HG03159 (cell line): Measurements from ENCODE around the gene DTNA.
"Not testable (repeated sequence)": the region's sequence is repeated elsewhere in the genome, so short reads cannot be mapped to it uniquely, and the experiment has no call there.

Experiments used
- ATAC-seq: cut with Tn5 transposase; IDR thresholded peaks from one replicate; pipeline ENCODE4 v1.9.1; 2021; ENCODE audit warnings: mild to moderate bottlenecking, moderate library complexity; ENCODE audit not compliant: unreplicated experiment

The DTNA gene

DNA sequence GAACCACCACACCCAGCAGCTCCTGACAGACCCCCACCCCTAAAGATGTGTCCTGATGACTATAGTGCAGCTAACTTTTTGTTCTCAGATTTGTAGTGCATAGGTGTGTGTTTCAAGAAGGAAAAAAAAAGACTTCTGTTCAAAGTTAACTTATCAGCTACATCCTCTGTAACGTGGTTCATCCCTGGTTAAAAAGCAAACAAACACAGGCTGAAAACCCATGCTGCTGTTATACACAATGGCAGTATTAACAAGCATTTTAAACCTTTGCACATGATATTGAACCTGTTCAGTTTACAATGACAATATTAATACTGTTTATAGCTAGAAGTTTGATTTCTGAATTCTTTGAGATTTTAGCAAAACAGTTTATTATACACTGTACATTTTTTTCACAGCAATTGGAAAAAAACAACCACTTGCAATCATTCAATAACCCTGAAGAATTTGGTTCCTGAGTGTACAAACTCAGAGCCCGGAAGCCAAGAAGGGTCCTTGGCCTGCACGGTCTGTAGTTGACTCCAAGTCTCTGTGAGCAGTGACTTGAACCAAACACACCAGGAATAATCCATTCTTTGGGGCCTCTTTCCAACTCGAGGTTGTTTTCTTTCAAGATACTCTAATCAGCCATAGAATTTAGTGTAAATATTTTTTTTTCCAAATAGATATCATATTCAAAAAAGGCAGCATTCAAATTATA is 177.9 kb downstream of the DTNA start:
- no peak for ATAC-seq

DNA sequence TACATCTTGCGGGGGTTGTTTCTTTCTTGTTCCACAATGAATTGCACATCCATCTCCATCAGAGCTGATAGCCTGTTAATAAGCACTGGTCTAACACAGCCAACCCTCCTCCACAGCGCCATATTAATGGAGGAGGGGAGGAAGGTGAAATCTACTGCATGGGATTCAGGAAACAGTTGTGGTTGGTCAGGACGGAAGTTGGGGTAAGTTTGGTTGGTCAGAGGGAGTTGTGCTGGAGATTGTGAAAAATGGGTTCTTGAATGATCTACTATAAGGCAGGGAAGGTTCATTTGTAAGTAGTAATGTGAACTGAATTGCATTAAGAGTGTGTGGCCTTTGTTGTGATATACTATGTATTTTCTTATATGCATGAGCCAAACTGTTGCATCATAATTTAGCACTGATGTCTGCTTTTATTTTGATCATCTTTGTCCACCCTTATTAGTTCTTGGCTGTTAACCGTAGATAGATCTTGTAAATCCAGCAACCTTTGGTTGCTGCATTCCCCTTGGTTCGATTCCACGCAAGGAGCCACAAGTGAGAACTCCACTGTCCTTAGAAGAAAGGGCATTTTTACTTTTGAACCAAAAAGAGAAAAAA is 180.5 kb downstream of the DTNA start:
- no peak for ATAC-seq

DNA sequence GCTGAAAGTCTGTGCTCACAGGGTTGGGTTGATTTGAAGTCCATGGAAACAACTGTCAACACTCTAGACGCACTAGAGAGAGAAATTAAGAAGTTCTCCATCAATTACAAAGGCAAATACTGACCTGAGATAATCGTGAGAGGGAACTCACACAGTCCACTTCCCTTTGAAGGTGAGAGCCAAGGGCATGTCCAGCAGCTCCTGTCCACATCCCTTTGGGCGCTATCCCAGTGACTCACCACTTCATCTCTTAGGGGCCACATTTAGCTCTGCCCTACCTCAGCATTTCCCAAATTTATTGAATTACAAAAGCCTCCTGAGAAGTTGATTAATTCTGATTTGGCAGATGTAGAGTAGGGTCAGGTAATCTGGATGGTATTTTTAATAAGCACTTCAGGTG is 182.3 kb downstream of the DTNA start:
- no peak for ATAC-seq

DNA sequence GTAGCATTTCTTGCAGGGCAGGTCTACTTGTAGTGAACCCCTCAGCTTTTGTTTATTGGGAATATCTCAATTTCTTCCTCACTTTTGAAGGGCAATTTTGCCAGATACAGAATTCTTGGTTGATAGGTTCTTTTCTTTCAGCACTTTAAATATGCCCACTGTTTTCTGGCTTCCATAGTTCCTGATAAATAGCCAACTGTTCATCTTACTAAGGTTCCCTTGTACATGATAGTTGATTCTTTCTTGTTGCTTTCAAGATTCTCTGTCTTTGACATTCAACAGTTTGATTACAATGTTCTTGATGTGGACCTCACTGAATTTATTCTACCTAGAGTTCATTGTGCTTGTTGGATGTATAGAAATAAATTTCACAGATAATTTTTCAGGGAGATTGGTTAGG is 183.1 kb downstream of the DTNA start:
- no peak for ATAC-seq

DNA sequence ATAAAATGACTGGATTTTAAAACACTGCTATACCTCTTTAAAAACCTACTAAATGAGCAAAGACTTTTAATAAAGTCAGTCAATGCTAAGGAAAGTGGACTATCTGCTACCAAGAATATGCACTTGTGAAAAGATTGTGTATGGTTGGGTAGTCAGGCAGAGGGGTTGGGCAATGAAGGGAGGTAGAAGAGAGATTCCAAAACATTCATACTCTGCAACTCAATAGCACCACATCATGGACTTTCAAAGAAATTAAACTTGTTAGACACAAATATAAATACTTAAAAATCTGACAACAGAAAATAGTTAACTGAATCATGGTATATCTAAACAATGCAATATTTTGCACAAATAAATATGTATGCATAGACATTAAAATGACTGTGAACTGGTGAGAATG is 191.2 kb downstream of the DTNA start:
- ATAC-seq, result no peak

DNA sequence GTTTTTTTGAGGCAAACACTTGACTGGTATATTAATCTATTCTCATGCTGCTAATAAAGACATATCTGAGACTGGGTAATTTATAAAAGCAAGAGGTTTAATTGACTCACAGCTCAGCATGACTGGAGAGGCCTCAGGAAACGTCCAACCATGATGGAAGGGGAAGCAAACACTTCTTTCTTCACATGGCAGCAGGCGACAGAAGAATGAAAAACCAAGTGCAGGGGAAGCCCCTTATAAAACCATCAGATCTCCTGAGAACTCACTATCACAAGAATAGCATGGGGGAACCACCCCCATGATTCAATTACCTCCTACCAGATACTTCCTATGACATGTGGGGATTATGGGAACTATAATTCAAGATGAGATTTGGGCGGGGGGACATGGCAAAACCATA is 194.9 kb downstream of the DTNA start:
- no peak for ATAC-seq

DNA sequence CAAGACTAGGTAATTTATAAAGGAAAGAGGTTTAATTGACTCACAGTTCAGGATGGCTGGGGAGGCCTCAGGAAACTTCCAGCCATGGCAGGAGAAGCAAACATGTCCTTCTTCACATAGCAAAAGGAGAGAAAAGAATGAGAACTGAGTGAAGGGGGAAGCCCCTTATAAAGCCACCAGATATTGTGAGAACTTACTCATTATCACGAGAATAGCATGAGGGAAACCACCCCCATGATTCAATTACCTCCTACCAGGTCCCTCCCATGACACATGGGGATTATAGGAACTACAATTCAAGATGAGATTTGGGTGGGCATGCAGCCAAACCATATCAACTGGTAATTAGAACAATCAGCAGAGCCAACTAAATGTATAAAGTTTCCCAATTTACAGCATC is 196.9 kb downstream of the DTNA start:
- ATAC-seq, result not testable (repeated sequence)

DNA sequence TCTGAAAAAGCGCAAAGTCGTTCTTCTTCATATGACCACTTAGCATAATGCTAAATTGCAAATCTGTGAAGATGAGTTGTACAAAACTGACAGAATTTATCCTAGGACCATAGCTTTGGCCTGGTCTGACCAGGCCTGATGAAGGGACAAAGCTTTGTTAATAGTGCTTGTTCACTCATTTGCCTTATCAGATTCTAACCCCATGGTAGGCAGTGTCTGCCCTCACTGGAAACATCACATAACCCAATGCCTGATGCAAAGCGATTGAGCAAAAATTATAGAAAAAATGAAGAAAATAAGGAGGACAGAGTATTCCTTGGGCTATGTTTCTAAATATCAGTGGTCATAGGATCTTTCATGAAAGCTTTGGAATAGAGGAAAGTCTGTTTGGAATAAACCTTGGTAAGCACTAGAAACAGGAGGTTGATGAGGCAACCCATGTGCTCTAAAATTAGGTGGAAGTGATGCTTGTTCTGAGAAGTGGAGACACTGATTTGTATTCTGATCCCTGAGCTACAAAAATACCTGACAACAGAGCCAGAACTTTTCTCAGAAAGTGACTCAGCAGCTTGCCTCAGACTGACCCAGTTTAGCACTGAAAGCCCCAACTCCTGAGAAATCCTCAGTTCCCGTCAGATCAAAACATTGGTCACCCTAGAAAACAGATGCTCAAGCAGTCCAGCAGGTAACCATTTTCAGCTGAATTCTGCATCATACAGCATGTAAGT is 199.7 kb downstream of the DTNA start:
- no peak for ATAC-seq

DNA sequence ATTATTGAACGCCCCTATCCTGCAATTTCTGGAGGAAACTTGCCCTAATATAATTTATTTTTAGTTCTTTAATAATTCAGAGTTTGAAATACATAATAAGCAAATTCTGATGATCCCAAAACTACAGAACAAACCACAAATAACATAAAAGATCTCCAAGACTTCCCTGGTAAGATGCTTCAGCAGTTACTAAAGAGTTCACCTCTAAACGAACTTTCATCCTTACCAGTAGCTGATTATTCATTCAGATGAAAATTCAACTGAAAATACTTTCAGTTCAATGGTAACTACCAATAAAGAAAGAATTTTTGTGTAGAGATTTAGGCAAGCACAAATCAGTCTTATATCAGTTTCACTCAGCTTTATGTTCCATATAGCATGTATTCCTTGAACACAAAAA is 201.0 kb downstream of the DTNA start:
- no peak for ATAC-seq

DNA sequence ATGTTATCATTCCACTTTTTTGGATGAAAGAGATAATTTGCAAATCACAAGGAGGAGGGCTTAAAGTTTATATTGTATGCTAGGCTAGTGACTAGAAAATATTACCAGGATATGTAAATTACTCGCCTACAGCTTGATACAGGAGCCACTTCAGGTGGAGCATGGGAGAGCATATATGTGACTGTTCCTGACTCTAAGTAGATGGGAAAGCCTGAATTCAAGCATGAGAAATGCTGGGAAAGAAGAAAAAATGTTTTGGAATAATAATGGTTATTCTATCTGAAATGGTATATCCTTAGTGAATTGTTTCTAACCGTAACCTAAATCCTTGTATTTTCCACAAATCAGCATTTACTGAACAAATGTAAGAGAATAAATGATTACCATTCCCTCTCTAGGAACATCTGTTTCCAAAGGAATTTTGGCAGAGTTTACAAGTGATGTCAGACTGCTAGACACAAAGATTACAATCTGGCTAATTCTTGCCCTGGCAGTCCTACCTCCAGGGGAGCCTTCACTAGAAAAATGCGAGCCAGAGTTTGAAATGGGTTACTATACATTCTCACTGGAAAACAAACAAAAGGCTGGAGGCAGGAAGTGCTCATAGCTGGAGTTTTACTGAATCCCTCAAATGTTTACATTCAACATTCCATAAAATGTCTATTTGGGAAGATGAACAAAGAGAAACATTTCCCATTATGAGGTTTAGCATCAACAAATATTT is 201.7 kb downstream of the DTNA start:
- ATAC-seq, result no peak

DNA sequence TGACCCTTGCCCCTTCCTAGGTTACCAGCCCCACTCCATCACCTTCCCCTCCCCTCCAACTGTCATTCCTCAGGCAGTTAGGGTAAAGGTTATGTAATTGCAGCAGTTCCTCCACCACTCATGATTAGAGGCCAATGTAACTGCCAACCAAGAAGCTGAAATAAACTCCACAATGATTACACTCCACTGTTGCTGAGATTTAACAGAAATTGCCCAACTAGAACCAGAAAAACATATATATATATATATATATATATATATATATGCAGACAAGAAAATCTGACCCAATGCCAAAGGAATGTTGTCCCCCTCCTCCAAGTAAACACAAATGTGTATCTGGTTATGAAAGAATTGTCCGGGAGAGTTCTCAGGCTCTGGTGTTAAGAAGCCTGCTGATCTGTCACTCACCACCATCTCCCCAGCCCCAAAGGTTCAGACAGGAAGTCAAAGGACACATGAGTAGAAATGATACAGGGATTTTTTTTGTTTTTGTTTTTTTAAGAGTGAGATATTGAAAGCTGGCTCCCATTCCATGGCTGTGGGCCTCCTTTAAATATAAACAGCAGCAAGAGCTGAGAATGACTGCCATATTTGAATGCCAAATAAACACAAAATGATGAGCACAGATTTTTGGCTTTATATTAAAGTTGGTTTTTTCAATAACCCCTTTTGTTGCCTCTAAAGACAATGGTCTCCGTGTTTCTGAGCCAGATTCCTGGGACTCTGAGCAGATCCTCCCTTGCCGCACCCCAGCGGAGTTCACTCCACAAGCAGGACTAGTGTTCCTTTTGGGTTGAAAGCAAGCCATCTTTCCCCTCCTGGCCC is 204.0 kb downstream of the DTNA start:
- ATAC-seq, result no peak

DNA sequence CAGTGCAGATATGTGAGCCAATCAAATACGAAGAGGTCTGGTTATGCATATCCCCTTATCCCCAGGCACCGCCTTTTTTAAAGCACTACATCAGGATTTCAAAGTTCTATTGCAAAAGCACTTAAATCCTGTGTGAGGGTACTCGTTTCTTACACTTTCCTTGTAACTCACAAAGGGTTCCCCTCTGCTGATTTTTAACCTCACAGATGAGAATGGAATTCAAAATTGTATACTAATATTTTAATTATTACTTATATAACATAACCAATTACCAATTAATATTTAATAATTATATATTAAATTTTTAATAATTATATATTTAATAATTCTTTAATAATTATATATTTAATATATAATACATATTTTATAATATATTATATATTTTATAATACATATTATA is 204.9 kb downstream of the DTNA start:
- no peak for ATAC-seq

DNA sequence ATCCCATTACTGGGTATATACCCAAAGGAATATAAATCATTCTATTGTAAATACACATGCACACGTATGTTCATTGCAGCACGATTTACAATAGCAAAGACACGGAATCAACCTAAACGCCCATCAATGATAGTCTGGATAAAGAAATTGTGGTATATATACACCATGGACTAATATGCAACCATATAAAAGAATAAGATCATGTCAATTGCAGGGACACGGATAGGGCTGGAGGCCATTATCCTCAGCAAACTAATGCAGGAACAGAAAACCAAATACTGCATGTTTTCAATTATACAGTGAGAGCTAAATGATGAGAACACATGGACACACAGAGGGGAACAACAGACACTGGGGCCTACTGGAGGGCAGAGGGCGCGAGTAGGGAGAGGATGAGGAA is 206.4 kb downstream of the DTNA start:
- ATAC-seq, result not testable (repeated sequence)

DNA sequence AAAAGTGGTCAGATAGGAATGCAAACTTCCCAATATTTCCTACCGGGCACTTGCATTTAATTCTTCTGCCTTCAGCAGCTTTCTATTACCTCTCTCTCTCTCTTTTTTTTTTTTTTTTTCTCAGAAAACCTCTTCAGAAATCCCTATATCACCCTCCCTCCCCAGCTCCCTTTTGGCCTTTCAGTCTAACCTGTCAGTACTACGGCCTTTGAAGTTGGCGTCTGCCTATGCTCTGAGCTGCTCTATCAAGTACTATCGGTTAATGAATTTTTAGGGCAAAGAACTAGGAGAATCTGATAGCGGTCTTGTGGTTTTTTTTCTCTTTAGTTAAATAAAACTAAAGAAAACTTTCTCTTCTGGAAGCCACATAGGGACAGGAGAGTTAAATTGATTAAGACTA is 208.8 kb downstream of the DTNA start:
- no peak for ATAC-seq

DNA sequence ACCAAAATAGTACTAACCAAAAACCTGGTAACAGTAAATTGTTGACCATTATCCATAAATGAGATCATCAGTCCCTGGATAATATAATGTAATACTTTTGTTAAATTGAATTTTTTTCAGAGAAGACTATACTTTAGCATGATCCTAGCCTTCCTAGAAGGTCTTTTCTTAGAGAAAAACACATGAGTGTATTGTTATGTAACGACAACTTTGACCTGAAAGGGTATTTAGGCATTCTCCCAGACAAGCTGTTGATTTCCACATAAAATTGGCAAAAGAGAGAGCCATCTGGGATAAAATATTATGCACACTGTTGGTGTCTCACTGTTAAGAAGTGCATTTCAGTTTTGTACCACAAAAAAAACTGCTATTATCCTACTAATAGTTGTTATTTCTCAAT is 211.1 kb downstream of the DTNA start:
- ATAC-seq, result no peak

DNA sequence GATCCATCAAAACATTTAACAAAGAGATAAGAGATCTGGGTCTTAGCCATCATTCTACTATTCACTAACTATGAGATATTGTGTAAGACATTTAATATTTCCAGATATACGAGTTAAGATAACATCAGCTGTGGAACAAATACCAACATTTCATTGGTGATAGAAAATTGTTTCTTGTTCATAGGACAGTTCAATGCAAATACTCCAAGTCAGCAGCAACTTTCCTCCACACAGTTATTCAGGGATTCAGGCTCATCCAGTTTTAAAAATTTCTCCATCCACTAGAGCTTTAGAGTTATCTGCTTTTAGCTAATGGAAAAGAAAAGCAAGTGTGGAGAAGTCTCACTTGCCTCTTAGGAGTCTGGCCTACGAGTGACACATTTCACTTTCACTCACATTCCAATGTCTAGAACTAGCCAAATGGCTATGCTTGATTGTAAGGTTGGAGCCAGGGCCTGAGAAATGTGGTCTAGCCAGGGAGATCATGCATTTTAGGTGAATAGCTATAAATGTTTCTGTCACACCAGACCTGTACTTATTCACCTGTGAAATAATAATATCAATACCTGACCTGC is 211.8 kb downstream of the DTNA start:
- no peak for ATAC-seq

DNA sequence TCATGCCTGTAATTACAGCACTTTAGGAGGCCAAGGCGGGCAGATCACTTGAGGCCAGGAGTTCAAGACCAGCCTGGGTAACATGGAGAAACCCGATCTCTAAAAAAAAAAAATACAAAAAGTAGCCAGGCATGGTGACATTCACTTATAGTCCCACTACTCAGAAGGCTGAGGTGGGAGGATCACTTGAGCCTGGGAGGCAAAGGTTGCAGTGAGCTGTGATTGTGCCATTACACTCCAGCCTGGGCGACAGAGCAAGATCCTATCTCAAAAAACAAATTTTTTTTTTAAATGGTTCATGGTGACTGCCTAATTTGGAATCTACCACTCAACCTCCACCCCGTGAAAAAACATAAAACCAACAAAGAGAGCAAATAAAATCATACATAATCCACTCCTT is 212.5 kb downstream of the DTNA start:
- ATAC-seq, result not testable (repeated sequence)

DNA sequence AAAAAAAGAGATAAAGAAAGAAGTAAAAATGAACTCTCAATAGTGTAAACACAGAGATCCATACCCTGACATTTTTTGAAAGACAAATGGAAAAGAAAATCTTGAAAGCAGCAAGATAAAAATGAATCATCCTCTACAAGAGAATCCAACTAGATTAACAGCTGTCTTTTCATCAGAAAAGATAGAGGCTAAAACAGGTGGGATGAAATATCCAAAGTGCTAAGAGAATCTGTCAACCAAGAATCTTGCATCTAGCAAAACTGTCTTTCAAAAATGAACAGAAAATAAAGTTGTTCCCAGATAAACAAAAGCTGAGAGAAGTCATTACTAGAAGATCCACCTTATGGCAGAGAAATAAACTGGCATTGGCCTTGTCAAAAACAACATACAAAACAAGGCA is 213.8 kb downstream of the DTNA start:
- ATAC-seq, result no peak

DNA sequence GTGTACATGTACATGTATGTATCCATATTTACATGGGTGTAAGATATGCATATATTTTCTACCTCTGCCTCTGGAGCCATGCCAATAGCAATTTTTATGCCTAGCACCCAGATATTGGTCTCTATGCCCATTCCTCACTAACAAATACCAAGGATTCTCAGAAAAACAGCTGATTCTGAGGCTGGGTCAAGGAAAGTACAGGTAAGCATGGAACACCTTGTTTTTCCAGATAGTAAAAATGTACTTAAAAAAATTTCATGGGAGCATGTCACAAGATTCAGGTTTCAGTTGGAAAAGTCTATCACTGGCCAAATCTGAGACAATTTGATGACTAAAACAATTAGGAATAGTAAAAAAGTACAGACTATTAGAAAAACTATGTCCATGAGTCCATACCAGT is 216.6 kb downstream of the DTNA start:
- ATAC-seq, result no peak

DNA sequence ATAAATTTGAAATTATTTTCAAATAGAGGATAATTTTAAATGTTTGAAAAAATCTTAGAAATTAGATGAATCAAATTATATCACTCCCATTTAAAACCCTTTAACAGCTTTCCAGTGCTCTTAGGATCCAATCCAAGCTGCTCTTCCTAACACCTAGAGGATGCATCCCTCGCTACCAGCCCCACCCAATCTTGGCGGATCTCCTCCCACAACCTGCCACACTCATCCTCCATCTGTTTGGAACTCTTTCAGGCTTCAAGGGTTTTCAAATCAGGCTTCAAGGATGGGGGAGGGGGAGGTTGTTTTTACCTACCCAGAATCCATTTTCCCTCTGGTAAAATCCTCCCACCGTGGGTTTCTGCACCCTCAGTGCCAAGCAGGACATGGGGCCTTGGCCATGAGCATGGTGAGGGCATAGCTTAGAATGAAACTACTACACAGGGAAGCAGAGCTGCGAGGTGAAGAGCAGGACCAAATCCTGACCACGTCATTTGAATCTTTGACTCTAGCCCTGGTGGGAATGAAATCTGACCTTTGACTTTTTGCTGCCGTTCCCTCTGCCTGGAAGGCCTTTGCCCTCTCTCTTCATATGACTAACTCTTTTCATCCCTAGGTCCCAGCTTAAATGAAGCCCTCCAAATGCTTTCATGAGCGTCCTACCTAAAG is 218.1 kb downstream of the DTNA start:
- no peak for ATAC-seq
